PC-3 (cell line): ENCODE results near the gene PATE3.

Source experiments
- EZH2 ChIP-seq: fragments of 300-600 bp; sonication (generic); IDR thresholded peaks from one replicate; pipeline ENCODE4 v1.6.1; 2017; ENCODE audit warnings: antibody characterized with exemption, mild to moderate bottlenecking, low read length; ENCODE audit not compliant: unreplicated experiment
- EZH2phosphoT487 ChIP-seq: fragments of 300-600 bp; sonication (generic); IDR thresholded peaks from 2 replicates; pipeline ENCODE4 v1.6.1; 2018; ENCODE audit warnings: mild to moderate bottlenecking, antibody characterized with exemption, low read length, borderline replicate concordance
- TF ChIP-seq, protein P1 (sequence below): fragments of 300-600 bp; sonication (generic); conservative IDR thresholded peaks from 2 replicates; pipeline ENCODE4 v1.5.1; 2017; ENCODE audit warnings: antibody characterized with exemption, low read depth, mild to moderate bottlenecking, low read length

DNA sequence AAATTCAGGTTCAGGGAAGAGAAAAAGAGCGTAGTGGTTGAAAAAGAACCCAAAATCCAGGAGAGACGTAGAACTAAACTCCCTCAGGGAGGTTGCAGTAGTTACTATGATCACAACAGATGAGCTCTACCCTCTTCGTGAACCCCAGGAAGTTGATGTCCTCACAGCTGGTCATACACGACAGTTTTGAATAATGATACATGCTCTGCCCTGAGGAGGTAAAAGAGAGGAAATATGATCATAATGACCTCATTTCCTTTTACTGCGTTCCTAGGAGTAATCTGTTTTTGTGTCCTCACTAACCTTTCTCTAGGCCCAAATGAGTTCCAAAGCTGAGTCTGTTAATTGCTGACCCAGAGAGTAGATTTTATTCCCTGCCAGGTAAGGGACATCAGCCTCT lies 10.6 kb upstream of the PATE3 start:
- TF ChIP-seq, protein P1, sequence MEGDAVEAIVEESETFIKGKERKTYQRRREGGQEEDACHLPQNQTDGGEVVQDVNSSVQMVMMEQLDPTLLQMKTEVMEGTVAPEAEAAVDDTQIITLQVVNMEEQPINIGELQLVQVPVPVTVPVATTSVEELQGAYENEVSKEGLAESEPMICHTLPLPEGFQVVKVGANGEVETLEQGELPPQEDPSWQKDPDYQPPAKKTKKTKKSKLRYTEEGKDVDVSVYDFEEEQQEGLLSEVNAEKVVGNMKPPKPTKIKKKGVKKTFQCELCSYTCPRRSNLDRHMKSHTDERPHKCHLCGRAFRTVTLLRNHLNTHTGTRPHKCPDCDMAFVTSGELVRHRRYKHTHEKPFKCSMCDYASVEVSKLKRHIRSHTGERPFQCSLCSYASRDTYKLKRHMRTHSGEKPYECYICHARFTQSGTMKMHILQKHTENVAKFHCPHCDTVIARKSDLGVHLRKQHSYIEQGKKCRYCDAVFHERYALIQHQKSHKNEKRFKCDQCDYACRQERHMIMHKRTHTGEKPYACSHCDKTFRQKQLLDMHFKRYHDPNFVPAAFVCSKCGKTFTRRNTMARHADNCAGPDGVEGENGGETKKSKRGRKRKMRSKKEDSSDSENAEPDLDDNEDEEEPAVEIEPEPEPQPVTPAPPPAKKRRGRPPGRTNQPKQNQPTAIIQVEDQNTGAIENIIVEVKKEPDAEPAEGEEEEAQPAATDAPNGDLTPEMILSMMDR: no peak
- TF ChIP-seq EZH2 (no peak), EZH2phosphoT487 (no peak)
